ENCODE results near the gene SIMC1. TPM values are rescaled to one million over a fixed set of nuclear protein-coding genes. Genes with fewer than 3 reads are reported as not detected.

The SIMC1 gene
- total and polyA plus RNA-seq, 7 donors = 2.0 to 17.0 (median 7.6) TPM

- 26 to 43% (median 28%) methylated on average over 1 of the region's 1 CpG for WGBS, 3 donors
- Histone ChIP-seq H3K4me3 (no peak overlapping the region), H3K27me3 (ENCODE audit: insufficient read depth in 3 of 3, low read length in 2 of 3) (no peaks in the 10 kb centered on the region), H3K9me3 (no peaks in the 10 kb centered on the region), H3K27ac (no peak overlapping the region), H3K4me1 (no peaks in the 10 kb centered on the region), H3K36me3 (ENCODE audit: insufficient read depth in 1 of 2, low read depth in 1 of 2) (peaks cover 6 to 30% of the 10 kb centered on the region in 2 donors)
- TF ChIP-seq CTCF (IDR thresholded peaks at IDR 0.05) = no peak
- DNase-seq (no peak), ATAC-seq (no peak)
- intact Hi-C loops (cut with DNase I) = no loop called here
Observed at GRCh38 chr5:176337913-176338312, 99.7 kb downstream of the SIMC1 start.

GRCh38 chr5:176339304-176339703, 101.1 kb downstream of the SIMC1 start:
- TF ChIP-seq CTCF (IDR thresholded peaks at IDR 0.05) = no peak
- no peak for DNase-seq
- Histone ChIP-seq H3K9me3 (no peaks in the 10 kb centered on the region), H3K27me3 (ENCODE audit: insufficient read depth in 3 of 3, low read length in 2 of 3) (no peaks in the 10 kb centered on the region), H3K27ac (no peak overlapping the region), H3K4me1 (no peaks in the 10 kb centered on the region), H3K36me3 (ENCODE audit: insufficient read depth in 1 of 2, low read depth in 1 of 2) (peaks cover 6 to 36% of the 10 kb centered on the region in 2 donors), H3K4me3 (no peak overlapping the region)
- intact Hi-C loops (cut with DNase I) = no loop called here
- no peak for ATAC-seq
- 90 to 96% (median 95%) methylated on average over 5 of the region's 5 CpGs for WGBS, 3 donors

GRCh38 chr5:176341325-176342157, 103.3 kb downstream of the SIMC1 start:
- no peak overlapping the region for H3K27ac ChIP-seq
- no peak overlapping the region for H3K4me3 ChIP-seq
- peaks cover 12 to 56% of the 10 kb centered on the region in 2 donors for H3K36me3 ChIP-seq (ENCODE audit: insufficient read depth in 1 of 2, low read depth in 1 of 2)
- TF ChIP-seq CTCF (IDR thresholded peaks at IDR 0.05) = no peak
- WGBS, 3 donors = 68 to 96% (median 95%) methylated on average over 2 of the region's 2 CpGs
- intact Hi-C loops (cut with DNase I) = no loop called here
- no peaks in the 10 kb centered on the region for H3K27me3 ChIP-seq (ENCODE audit: insufficient read depth in 3 of 3, low read length in 2 of 3)
- H3K9me3 ChIP-seq = no peaks in the 10 kb centered on the region
- DNase-seq (no peak), ATAC-seq (no peak)
- H3K4me1 ChIP-seq = no peaks in the 10 kb centered on the region

DNA sequence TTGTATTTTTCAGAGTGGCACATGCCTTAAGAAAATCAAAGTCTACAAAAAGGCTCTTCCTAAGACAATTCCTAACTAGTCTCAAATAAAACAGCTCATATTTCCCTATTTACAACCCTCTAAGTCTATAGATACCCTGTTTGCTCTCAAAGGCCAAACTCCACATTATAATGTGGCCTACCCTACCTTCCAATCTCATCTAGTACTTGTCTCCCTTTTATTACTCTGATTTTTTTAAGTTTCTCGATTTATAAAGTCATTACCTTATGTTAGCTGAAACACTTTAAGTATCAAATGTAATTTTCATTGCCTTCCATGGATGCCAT, 103.9 kb downstream of the SIMC1 start:
- 88 to 96% (median 90%) methylated on average over 1 of the region's 1 CpG for WGBS, 3 donors
- intact Hi-C loops (cut with DNase I) = no loop called here
- no peaks in the 10 kb centered on the region for H3K4me1 ChIP-seq

More for the DNA sequence above, 103.9 kb downstream of the SIMC1 start:
- H3K36me3 ChIP-seq (ENCODE audit: insufficient read depth in 1 of 2, low read depth in 1 of 2) = peaks cover 9 to 56% of the 10 kb centered on the region in 2 donors
- TF ChIP-seq CTCF (IDR thresholded peaks at IDR 0.05) = no peak
- no peaks in the 10 kb centered on the region for H3K27me3 ChIP-seq (ENCODE audit: insufficient read depth in 3 of 3, low read length in 2 of 3)
- no peak overlapping the region for H3K4me3 ChIP-seq
- H3K27ac ChIP-seq = no peak overlapping the region
- ATAC-seq (no peak), DNase-seq (no peak)
- no peaks in the 10 kb centered on the region for H3K9me3 ChIP-seq
